Thyroid gland (tissue), 4 donors: ENCODE results near the gene HIVEP3.

Experiments
- POLR2A ChIP-seq, 2 donors: fragments of 450-650 bp; IDR thresholded peaks; one replicate each; pipeline ENCODE4 v1.6.1; 2017; ENCODE audit warnings: antibody characterized with exemption in 2 of 2, mild to moderate bottlenecking in 2 of 2, moderate library complexity in 1 of 2
- TF ChIP-seq, protein P1 (sequence below), 6 experiments: fragments of 200-600 bp in 3 of 6; fragments of 450-650 bp in 3 of 6; sonication (generic) in 3 of 6; IDR thresholded peaks; one replicate each; pipeline ENCODE4 v1.5.1; 2016 to 2019; ENCODE audit warnings: antibody characterized with exemption in 6 of 6, mild to moderate bottlenecking in 2 of 6, inconsistent platforms in 1 of 6, moderate library complexity in 1 of 6

DNA sequence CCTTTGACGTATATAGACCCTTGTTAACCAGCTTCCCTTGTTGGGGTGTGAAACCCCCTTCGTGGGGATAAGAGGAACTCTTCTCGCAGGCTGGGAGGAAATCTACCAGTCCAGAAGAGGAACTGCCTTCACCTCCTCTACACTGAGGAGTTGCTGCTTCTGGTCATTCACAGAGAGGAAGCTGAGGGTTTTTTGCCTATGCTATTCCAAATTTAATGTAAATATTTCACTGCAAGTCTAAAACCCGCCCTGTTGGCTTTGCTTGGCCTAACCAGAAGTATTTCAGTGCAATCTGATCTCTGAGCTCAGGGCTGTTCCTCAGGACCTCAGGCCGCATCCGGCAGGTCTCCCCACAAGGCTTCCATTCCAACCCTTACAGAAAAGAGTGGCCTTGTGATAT lies 150.1 kb downstream of the HIVEP3 start:
- TF ChIP-seq, protein P1, sequence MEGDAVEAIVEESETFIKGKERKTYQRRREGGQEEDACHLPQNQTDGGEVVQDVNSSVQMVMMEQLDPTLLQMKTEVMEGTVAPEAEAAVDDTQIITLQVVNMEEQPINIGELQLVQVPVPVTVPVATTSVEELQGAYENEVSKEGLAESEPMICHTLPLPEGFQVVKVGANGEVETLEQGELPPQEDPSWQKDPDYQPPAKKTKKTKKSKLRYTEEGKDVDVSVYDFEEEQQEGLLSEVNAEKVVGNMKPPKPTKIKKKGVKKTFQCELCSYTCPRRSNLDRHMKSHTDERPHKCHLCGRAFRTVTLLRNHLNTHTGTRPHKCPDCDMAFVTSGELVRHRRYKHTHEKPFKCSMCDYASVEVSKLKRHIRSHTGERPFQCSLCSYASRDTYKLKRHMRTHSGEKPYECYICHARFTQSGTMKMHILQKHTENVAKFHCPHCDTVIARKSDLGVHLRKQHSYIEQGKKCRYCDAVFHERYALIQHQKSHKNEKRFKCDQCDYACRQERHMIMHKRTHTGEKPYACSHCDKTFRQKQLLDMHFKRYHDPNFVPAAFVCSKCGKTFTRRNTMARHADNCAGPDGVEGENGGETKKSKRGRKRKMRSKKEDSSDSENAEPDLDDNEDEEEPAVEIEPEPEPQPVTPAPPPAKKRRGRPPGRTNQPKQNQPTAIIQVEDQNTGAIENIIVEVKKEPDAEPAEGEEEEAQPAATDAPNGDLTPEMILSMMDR (IDR thresholded peaks at IDR 0.05), result no peak
- no peak for TF ChIP-seq POLR2A (IDR thresholded peaks at IDR 0.05)
